ENCODE measurements around the gene EFNA5.

DNA sequence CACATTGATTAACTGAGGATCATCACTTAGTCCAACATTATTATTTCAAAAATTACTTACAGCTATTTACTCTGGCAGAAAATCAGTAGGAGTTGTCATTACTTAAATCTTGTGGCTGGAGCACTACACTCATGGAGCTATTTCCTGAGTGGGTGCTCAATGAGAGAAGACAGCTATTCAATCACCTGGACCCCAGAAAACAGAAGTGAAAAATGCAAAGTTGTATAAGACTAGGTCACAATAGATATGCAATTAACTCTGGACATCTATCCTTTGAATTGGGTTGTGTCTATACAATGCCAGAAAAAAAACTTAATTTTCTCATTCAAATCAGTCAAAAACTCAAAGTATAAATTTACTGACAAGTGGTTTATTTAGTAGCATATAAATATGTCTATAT lies 340.9 kb downstream of the EFNA5 start:
- TF ChIP-seq, protein P1, sequence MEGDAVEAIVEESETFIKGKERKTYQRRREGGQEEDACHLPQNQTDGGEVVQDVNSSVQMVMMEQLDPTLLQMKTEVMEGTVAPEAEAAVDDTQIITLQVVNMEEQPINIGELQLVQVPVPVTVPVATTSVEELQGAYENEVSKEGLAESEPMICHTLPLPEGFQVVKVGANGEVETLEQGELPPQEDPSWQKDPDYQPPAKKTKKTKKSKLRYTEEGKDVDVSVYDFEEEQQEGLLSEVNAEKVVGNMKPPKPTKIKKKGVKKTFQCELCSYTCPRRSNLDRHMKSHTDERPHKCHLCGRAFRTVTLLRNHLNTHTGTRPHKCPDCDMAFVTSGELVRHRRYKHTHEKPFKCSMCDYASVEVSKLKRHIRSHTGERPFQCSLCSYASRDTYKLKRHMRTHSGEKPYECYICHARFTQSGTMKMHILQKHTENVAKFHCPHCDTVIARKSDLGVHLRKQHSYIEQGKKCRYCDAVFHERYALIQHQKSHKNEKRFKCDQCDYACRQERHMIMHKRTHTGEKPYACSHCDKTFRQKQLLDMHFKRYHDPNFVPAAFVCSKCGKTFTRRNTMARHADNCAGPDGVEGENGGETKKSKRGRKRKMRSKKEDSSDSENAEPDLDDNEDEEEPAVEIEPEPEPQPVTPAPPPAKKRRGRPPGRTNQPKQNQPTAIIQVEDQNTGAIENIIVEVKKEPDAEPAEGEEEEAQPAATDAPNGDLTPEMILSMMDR (IDR thresholded peaks at IDR 0.05) = no peak
- no peak for TF ChIP-seq POLR2A (IDR thresholded peaks at IDR 0.05)
- no peak for TF ChIP-seq POLR2AphosphoS5 (IDR thresholded peaks at IDR 0.05)

Measured in suprapubic skin (tissue), 4 donors.